GM12878 (cell line): ENCODE results near the gene FRMPD2. TPM values are rescaled to one million over a fixed set of nuclear protein-coding genes. Genes with fewer than 3 reads are reported as not detected.

Experiments used
- ATAC-seq: fragments of 200-7000 bp; cut with Tn5 transposase; 3 replicates; pipeline ENCODE4 v1.9.1; 2020; ENCODE audit warnings: mild to moderate bottlenecking, moderate library complexity
- BruUV-seq: library from RNA; stranded (reverse); fragments of 400-500 nt; replicated peaks from 2 replicates; lab custom pipeline; 2021; lab: Mats Ljungman, UMichigan
- CTCF ChIA-PET: fragments of 300-600 bp; sonication (Branson Sonifier 250); formaldehyde crosslinking; extraction: SDS; loops from one replicate; lab custom pipeline; 2021; ENCODE audit warnings: inconsistent platforms; lab: Yijun Ruan, JAX
- POLR2A ChIA-PET: fragments of 350-600 bp; formaldehyde crosslinking; extraction: SDS; loops from one replicate; lab custom pipeline; 2021; ENCODE audit warnings: inconsistent platforms; lab: Charles Lee
- RAD21 ChIA-PET: fragments of 300-600 bp; sonication (Branson Sonifier 250); formaldehyde crosslinking; loops from one replicate; lab custom pipeline; 2023; ENCODE audit warnings: antibody characterized with exemption; ENCODE audit not compliant: unreplicated experiment; lab: Charles Lee
- SMC1A ChIA-PET: fragments of 300-600 bp; sonication (Branson Sonifier 250); formaldehyde crosslinking; loops from one replicate; lab custom pipeline; 2023; ENCODE audit not compliant: unreplicated experiment, uncharacterized antibody; lab: Charles Lee
- DNase-seq: peaks from one replicate; pipeline ENCODE4 v3.0.0-alpha.2; 2011; ENCODE audit warnings: low read depth, low spot score
- FAIRE-seq: peaks from 3 replicates; lab custom pipeline; 2011; peaks lifted over from hg19 to GRCh38; lab: Jason Lieb, UNC
- H2AFZ ChIP-seq: 2 replicates; pipeline ENCODE4 v1.6.0; 2011; ENCODE audit warnings: low read depth, low read length, control low read depth; ENCODE audit not compliant: control insufficient read depth
- H3K27ac ChIP-seq: 2 replicates; pipeline ENCODE4 v1.5.1; 2011; ENCODE audit warnings: control low read depth; ENCODE audit not compliant: control insufficient read depth, insufficient read depth
- H3K27me3 ChIP-seq, 2 experiments: replicated peaks in 1 of 2; 2 replicates each; pipeline versions ENCODE4 v1.6.0 to v1.6.1; 2011; ENCODE audit warnings: low read length in 1 of 2; ENCODE audit not compliant: control insufficient read depth in 2 of 2, insufficient read depth in 2 of 2
- H3K36me3 ChIP-seq, 2 experiments: 2 replicates each; pipeline ENCODE4 v1.5.1; 2011; ENCODE audit warnings: low read length in 1 of 2; ENCODE audit not compliant: control insufficient read depth in 2 of 2, insufficient read depth in 2 of 2
- H3K4me1 ChIP-seq: 2 replicates; pipeline ENCODE4 v1.6.1; 2011; ENCODE audit warnings: mild to moderate bottlenecking, low read length, moderate library complexity, mixed read lengths; ENCODE audit not compliant: control insufficient read depth, insufficient read depth
- H3K4me2 ChIP-seq: 2 replicates; pipeline ENCODE4 v1.6.0; 2011; ENCODE audit warnings: control low read depth; ENCODE audit not compliant: control insufficient read depth, insufficient read depth
- H3K4me3 ChIP-seq: fragments of 200-600 bp; sonication (generic); 2 replicates; pipeline ENCODE4 v1.5.1; 2016
- H3K79me2 ChIP-seq: 2 replicates; pipeline ENCODE4 v1.6.0; 2011; ENCODE audit warnings: low read length; ENCODE audit not compliant: control insufficient read depth, insufficient read depth
- H3K9ac ChIP-seq: 2 replicates; pipeline ENCODE4 v1.8.0; 2011; ENCODE audit warnings: low read length, control low read depth, mixed read lengths; ENCODE audit not compliant: control insufficient read depth, insufficient read depth
- H3K9me3 ChIP-seq: replicated peaks from 3 replicates; pipeline ENCODE4 v1.5.1; 2011; ENCODE audit warnings: mild to moderate bottlenecking, low read length; ENCODE audit not compliant: control insufficient read depth, insufficient read depth
- H4K20me1 ChIP-seq: 2 replicates; pipeline ENCODE4 v1.6.0; 2011; ENCODE audit not compliant: control insufficient read depth, insufficient read depth
- CBX3 ChIP-seq: fragments of 200-600 bp; sonication (generic); IDR thresholded peaks from 2 replicates; pipeline ENCODE4 v1.6.1; 2016; ENCODE audit warnings: low read depth, borderline replicate concordance
- HDGF ChIP-seq: fragments of 450-650 bp; IDR thresholded peaks from 2 replicates; pipeline ENCODE4 v1.6.1; 2016; ENCODE audit warnings: antibody characterized with exemption
- KAT2A ChIP-seq: conservative IDR thresholded peaks from 2 replicates; pipeline ENCODE4 v1.6.1; 2011; ENCODE audit warnings: low read depth, low read length; ENCODE audit not compliant: control insufficient read depth
- NFIC ChIP-seq: IDR thresholded peaks from 2 replicates; pipeline ENCODE4 v1.6.1; 2012; ENCODE audit warnings: low read depth, mild to moderate bottlenecking, inconsistent platforms, low read length, moderate library complexity
- RELA ChIP-seq: fragments of 450-650 bp; IDR thresholded peaks from 2 replicates; pipeline ENCODE4 v1.8.0; 2014; ENCODE audit warnings: borderline replicate concordance; ENCODE audit not compliant: partially characterized antibody
- SMAD1 ChIP-seq: fragments of 450-650 bp; IDR thresholded peaks from 2 replicates; pipeline ENCODE4 v1.6.1; 2018; ENCODE audit warnings: mild to moderate bottlenecking, low read depth; ENCODE audit not compliant: partially characterized antibody
- SP1 ChIP-seq: IDR thresholded peaks from one replicate; pipeline ENCODE4 v1.6.1; 2011; ENCODE audit warnings: low read depth, low read length
- WGBS: methylation state at CpG from one replicate; pipeline ENCODE4 v1.1.6; 2016; ENCODE audit warnings: low lambda C conversion rate; ENCODE audit not compliant: insufficient replicate concordance, insufficient coverage; ENCODE audit errors: missing lambda C conversion rate; 5-methylcytosine and 5-hydroxymethylcytosine counted together
- in situ Hi-C: fragments of 300-500 bp; cut with MboI; formaldehyde crosslinking; loops from 9 replicates; pipeline ENCODE4 v1.14.3; 2018; ENCODE audit warnings: mixed read lengths
- intact Hi-C: fragments of 100-400 bp; cut with micrococcal nuclease; formaldehyde crosslinking; loops from one replicate; pipeline ENCODE4 v1.14.2; 2022; ENCODE audit not compliant: unreplicated experiment
- polyA plus RNA-seq, 11 experiments: library from polyadenylated mRNA; depleted of rRNA in 4 of 11; unstranded in 6 of 11; stranded (reverse) in 5 of 11; fragments of >200 nt; fragmentation: Nextera tagmentation in 4 of 11; fragmentation: Illumina TruSeq in 1 of 11; extraction: Ambion mirVana in 4 of 11; extraction: Trizol in 1 of 11; gene quantifications; 1 replicate in 1 of 11; 2 replicates in 10 of 11; pipeline versions ENCODE4 v1.2.1 to v1.2.3, GENCODE V29; 2011 to 2016; ENCODE audit warnings: inconsistent platforms in 2 of 11, missing spikeins in 2 of 11, low read depth in 1 of 11
- total RNA-seq, 4 experiments: library from RNA; depleted of rRNA in 3 of 4; stranded (reverse); fragments of >200 nt in 3 of 4; fragmentation: Illumina TruSeq in 1 of 4; extraction: Trizol in 1 of 4; gene quantifications; 2 replicates each; pipeline versions ENCODE4 v1.2.1 to v1.2.3, GENCODE V29; 2013 to 2021
- TF ChIP-seq, protein P1 (sequence below): fragments of 450-650 bp; IDR thresholded peaks from 2 replicates; pipeline ENCODE4 v1.6.1; 2017; ENCODE audit warnings: mild to moderate bottlenecking, moderate library complexity

FRMPD2 gene
- total and polyA plus RNA-seq, 10 of the 15 experiments (the other 5 are each of a cell fraction or from before 2014, with no cell fraction given) = 0.38 to 5.7 (median 1.4) TPM

- DNase-seq (no peak), FAIRE-seq (no peak), ATAC-seq (no peak)
- H3K9me3 ChIP-seq = no peaks in the 10 kb centered on the region
- CTCF ChIA-PET = interaction anchor here (0.7 kb wide), 1 partner anchor 1116 kb away, joined by 4 read pairs; no protein-coding TSS in a partner anchor
- H4K20me1 ChIP-seq = no peaks in the 10 kb centered on the region
- no peaks in the 10 kb centered on the region for H3K79me2 ChIP-seq
- no peak overlapping the region for H3K4me2 ChIP-seq
- no peaks in the 10 kb centered on the region for H3K36me3 ChIP-seq
- POLR2A ChIA-PET = no interaction called here
- WGBS = 65% methylated on average over 4 of the region's 4 CpGs
- no peak for TF ChIP-seq CBX3
- no peak for TF ChIP-seq RELA
- TF ChIP-seq SMAD1 = no peak
- TF ChIP-seq, protein P1, sequence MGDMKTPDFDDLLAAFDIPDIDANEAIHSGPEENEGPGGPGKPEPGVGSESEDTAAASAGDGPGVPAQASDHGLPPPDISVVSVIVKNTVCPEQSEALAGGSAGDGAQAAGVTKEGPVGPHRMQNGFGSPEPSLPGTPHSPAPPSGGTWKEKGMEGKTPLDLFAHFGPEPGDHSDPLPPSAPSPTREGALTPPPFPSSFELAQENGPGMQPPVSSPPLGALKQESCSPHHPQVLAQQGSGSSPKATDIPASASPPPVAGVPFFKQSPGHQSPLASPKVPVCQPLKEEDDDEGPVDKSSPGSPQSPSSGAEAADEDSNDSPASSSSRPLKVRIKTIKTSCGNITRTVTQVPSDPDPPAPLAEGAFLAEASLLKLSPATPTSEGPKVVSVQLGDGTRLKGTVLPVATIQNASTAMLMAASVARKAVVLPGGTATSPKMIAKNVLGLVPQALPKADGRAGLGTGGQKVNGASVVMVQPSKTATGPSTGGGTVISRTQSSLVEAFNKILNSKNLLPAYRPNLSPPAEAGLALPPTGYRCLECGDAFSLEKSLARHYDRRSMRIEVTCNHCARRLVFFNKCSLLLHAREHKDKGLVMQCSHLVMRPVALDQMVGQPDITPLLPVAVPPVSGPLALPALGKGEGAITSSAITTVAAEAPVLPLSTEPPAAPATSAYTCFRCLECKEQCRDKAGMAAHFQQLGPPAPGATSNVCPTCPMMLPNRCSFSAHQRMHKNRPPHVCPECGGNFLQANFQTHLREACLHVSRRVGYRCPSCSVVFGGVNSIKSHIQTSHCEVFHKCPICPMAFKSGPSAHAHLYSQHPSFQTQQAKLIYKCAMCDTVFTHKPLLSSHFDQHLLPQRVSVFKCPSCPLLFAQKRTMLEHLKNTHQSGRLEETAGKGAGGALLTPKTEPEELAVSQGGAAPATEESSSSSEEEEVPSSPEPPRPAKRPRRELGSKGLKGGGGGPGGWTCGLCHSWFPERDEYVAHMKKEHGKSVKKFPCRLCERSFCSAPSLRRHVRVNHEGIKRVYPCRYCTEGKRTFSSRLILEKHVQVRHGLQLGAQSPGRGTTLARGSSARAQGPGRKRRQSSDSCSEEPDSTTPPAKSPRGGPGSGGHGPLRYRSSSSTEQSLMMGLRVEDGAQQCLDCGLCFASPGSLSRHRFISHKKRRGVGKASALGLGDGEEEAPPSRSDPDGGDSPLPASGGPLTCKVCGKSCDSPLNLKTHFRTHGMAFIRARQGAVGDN = no peak
- no peak for TF ChIP-seq KAT2A
- TF ChIP-seq NFIC = no peak
- no peak for TF ChIP-seq SP1
- no peak for TF ChIP-seq HDGF
- no peak overlapping the region for H2AFZ ChIP-seq
- in situ Hi-C loops = no loop called here
- intact Hi-C loops = no loop called here
- no peak overlapping the region for H3K9ac ChIP-seq
- no peak overlapping the region for H3K27ac ChIP-seq
- H3K4me3 ChIP-seq = no peak overlapping the region
- no peaks in the 10 kb centered on the region for H3K27me3 ChIP-seq
- BruUV-seq = no TSS peak
- RAD21 ChIA-PET = no interaction called here
- SMC1A ChIA-PET = no interaction called here
- H3K4me1 ChIP-seq = peaks cover 16% of the 10 kb centered on the region
These were observed 39.7 kb downstream of the FRMPD2 start for GRCh38 chr10:48234787-48235186.
